ENCODE measurements around the gene STBD1.

DNA sequence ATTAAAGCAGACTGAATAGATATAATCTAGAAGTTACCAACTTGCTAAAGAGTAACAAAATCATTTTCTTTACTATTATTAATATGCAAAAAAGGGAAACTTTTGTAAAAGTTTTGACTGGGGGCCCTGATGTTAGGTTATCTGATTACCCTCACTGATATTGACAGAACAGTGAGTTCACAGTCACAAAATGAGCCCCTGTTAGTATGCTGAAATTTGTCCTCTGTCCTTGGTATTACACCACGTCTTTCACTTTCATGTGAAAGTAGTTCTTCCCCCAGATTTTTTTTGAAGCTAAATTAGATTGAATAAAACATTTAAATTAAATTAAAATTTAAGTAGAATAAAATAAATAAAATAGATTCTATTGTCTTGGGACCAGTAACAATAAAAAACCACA is 5.9 kb downstream of the STBD1 start:
- TF ChIP-seq POLR2A (IDR thresholded peaks at IDR 0.05; ENCODE audit: low read length) (no peak), GATA1 (IDR thresholded peaks at IDR 0.05; ENCODE audit: low read depth, low read length) (no peak)
